ENCODE measurements around the gene CUL9. TPM values are rescaled to one million over a fixed set of nuclear protein-coding genes. Genes with fewer than 3 reads are reported as not detected.

The CUL9 gene
- total RNA-seq, 1 experiment from 2014 or later: 39.6 TPM

DNA sequence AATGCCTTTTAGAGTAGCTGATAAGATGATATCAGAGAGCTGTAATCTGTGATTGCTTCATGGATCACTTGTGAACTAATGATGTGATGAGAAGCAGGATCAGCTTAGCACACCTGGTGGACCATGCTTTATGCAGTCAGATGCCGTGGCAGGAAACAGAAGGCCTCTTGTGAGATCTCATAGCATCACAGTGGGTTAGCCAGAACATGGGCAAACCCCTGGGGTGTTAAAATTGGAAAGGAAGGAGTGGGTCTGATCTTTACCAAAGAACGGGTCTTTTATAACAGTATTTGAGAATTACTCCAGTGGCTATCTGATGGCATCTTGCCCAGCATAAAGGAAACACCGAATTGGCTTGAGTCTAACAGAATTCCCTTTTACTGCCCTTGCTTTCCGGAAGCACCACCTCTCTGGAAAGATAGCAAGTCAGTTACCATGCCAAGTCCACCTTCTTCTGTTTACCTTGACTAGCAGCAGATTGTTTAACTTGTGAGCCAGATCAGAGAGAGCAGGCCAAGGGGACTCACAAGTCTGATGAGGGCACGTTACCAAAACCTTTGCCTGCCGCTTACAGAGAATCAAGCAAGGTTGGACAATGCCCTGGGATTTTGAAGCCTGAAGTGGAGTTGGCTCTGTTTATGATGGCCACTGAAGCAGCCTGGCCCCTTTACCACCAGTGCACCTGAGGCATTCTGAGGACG lies 31.8 kb upstream of the CUL9 start:
- H3K27ac Mint-ChIP-seq (ENCODE audit: low read depth, unreplicated experiment): no peak overlapping the region

DNA sequence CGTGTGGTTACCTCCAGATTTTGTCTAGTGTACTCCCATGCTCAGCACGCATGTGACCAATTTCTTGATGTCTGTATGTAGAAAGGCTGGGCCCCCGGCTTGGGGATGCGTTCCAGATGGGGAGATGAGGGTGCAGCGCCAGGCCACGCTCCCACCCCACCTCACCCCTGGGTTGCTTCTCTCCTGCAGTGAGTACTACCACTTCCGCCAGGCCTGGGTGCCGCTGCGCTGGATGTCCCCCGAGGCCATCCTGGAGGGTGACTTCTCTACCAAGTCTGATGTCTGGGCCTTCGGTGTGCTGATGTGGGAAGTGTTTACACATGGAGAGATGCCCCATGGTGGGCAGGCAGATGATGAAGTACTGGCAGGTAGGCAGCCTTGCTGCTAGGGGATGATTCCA lies 22.4 kb upstream of the CUL9 start:
- Mint-ChIP-seq H3K27me3 (ENCODE audit: insufficient read depth, unreplicated experiment) (no peaks in the 10 kb centered on the region), H3K4me3 (ENCODE audit: unreplicated experiment) (no peak overlapping the region), H3K27ac (ENCODE audit: low read depth, unreplicated experiment) (no peak overlapping the region), H3K36me3 (ENCODE audit: insufficient read depth, unreplicated experiment) (peaks cover 12% of the 10 kb centered on the region), H3K4me1 (ENCODE audit: insufficient read depth, unreplicated experiment) (no peaks in the 10 kb centered on the region), H3K9me3 (ENCODE audit: unreplicated experiment) (no peaks in the 10 kb centered on the region)
- no peak for DNase-seq (ENCODE audit: unreplicated experiment)
- ChIA-PET CTCF (interaction anchor here (1.1 to 1.3 kb wide), 2 partner anchors 16 to 101 kb away, joined by 3 to 4 read pairs; partner anchors contain the start of genes KLC4 and MRPL2), POLR2A (interaction anchor here (0.7 kb wide), 1 partner anchor 357 kb away, joined by 3 read pairs; the partner anchor contains the start of genes POLR1C and YIPF3)
- intact Hi-C loops (cut with micrococcal nuclease): no loop called here
- BruUV-seq (replicated peaks): no TSS peak
- TF ChIP-seq, protein P1, sequence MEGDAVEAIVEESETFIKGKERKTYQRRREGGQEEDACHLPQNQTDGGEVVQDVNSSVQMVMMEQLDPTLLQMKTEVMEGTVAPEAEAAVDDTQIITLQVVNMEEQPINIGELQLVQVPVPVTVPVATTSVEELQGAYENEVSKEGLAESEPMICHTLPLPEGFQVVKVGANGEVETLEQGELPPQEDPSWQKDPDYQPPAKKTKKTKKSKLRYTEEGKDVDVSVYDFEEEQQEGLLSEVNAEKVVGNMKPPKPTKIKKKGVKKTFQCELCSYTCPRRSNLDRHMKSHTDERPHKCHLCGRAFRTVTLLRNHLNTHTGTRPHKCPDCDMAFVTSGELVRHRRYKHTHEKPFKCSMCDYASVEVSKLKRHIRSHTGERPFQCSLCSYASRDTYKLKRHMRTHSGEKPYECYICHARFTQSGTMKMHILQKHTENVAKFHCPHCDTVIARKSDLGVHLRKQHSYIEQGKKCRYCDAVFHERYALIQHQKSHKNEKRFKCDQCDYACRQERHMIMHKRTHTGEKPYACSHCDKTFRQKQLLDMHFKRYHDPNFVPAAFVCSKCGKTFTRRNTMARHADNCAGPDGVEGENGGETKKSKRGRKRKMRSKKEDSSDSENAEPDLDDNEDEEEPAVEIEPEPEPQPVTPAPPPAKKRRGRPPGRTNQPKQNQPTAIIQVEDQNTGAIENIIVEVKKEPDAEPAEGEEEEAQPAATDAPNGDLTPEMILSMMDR (IDR thresholded peaks at IDR 0.05; ENCODE audit: unreplicated experiment): no peak

More for the DNA sequence above, 31.8 kb upstream of the CUL9 start:
- ChIA-PET POLR2A (interaction anchor here (0.9 kb wide), 1 partner anchor 91 kb away, joined by 4 read pairs; the partner anchor contains the start of genes KLC4 and MRPL2), CTCF (interaction anchor here (0.6 to 1.0 kb wide), 2 partner anchors 41 to 56 kb away, joined by 3 read pairs; no protein-coding TSS in a partner anchor)
- Mint-ChIP-seq H3K9me3 (ENCODE audit: unreplicated experiment) (no peaks in the 10 kb centered on the region), H3K4me3 (ENCODE audit: unreplicated experiment) (no peak overlapping the region), H3K27me3 (ENCODE audit: insufficient read depth, unreplicated experiment) (no peaks in the 10 kb centered on the region), H3K36me3 (ENCODE audit: insufficient read depth, unreplicated experiment) (no peaks in the 10 kb centered on the region), H3K4me1 (ENCODE audit: insufficient read depth, unreplicated experiment) (peaks cover 9% of the 10 kb centered on the region)
- no TSS peak for BruUV-seq (replicated peaks)
- intact Hi-C loops (cut with micrococcal nuclease): no loop called here
- TF ChIP-seq, protein P1 (IDR thresholded peaks at IDR 0.05; ENCODE audit: unreplicated experiment): no peak
- DNase-seq (ENCODE audit: unreplicated experiment): no peak

DNA sequence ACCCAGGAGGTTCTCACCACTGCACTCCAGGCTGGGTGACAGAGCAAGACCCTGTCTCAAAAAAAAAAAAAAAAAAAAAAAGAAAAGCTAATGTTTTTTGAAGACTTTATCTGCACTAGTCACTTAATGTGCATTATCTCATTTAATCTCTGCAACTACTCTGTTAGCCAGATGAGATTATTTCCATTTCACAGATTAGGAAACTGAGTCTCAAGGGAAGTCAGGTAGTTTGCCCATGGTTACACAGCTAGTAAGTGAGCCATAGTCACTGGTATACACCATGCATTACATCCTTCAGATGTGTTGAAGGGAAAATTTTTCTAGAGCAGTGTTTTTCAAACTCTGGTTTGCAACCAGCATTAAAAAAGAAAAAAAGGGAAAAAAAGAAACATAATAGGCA lies 18.1 kb upstream of the CUL9 start:
- intact Hi-C loops (cut with micrococcal nuclease): no loop called here
- TF ChIP-seq, protein P1 (IDR thresholded peaks at IDR 0.05; ENCODE audit: unreplicated experiment): no peak
- BruUV-seq (replicated peaks): no TSS peak

DNA sequence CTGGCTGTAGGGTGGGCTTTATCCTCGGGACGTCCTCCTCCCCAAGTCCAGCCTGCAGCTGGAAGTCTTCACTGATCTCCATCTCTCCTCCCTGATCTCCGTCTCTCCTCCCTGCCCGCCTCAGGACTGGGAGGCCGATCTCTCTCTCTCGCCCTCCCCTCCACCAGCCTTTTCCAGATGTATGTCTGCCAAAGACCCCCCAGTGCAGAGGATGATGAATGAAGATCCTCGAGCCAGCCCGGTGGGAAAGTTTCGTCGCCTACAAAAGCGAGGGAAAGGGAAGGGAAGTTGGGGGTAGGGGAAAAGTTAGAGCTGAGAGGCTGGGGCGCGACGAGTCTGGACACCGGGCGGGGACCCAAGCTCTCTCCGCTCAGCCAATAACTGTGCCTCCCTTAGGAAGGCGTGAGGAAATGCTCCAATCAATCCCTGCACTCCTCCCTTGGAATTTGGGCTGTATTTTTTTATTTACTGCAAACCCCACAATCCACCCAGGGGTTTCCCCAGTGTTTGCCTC lies 11.5 kb upstream of the CUL9 start:
- H3K9me3 Mint-ChIP-seq (ENCODE audit: unreplicated experiment): no peaks in the 10 kb centered on the region
- intact Hi-C loops (cut with micrococcal nuclease): loop anchor here (2.0 to 5.0 kb wide), 2 partner anchors 58 to 347 kb away; partner anchors contain the start of genes DNPH1, POLR1C and YIPF3

More for the DNA sequence above, 18.1 kb upstream of the CUL9 start:
- Mint-ChIP-seq H3K4me1 (ENCODE audit: insufficient read depth, unreplicated experiment) (no peaks in the 10 kb centered on the region), H3K4me3 (ENCODE audit: unreplicated experiment) (no peak overlapping the region), H3K27ac (ENCODE audit: low read depth, unreplicated experiment) (no peak overlapping the region), H3K9me3 (ENCODE audit: unreplicated experiment) (no peaks in the 10 kb centered on the region), H3K27me3 (ENCODE audit: insufficient read depth, unreplicated experiment) (no peaks in the 10 kb centered on the region), H3K36me3 (ENCODE audit: insufficient read depth, unreplicated experiment) (peaks cover 7% of the 10 kb centered on the region)
- POLR2A ChIA-PET: no interaction called here
- CTCF ChIA-PET: interaction anchor here (0.6 to 0.7 kb wide), 6 partner anchors 9 to 343 kb away, joined by 3 to 7 read pairs (median 4); no protein-coding TSS in a partner anchor
- no peak for DNase-seq (ENCODE audit: unreplicated experiment)

More for the DNA sequence above, 11.5 kb upstream of the CUL9 start:
- CTCF ChIA-PET: interaction anchor here (0.6 to 1.0 kb wide), 3 partner anchors 21 to 150 kb away, joined by 3 read pairs; no protein-coding TSS in a partner anchor
- no peak for DNase-seq (ENCODE audit: unreplicated experiment)
- TF ChIP-seq, protein P1 (IDR thresholded peaks at IDR 0.05; ENCODE audit: unreplicated experiment): no peak
- Mint-ChIP-seq H3K27me3 (ENCODE audit: insufficient read depth, unreplicated experiment) (no peaks in the 10 kb centered on the region), H3K4me3 (ENCODE audit: unreplicated experiment) (peak overlapping the region; percentile 87), H3K36me3 (ENCODE audit: insufficient read depth, unreplicated experiment) (peaks cover 15% of the 10 kb centered on the region), H3K27ac (ENCODE audit: low read depth, unreplicated experiment) (peak overlapping the region; percentile 83), H3K4me1 (ENCODE audit: insufficient read depth, unreplicated experiment) (peaks cover 30% of the 10 kb centered on the region)
- POLR2A ChIA-PET: interaction anchor here (0.6 to 6.1 kb wide), 14 partner anchors 11 to 235 kb away, joined by 3 to 44 read pairs (median 5); partner anchors contain the start of genes CUL7, CUL9, KLC4 and MRPL2
- TSS peak; percentile 43 for BruUV-seq (replicated peaks)
